ENCODE results near the gene ZSCAN9. TPM values are rescaled to one million over a fixed set of nuclear protein-coding genes. Genes with fewer than 3 reads are reported as not detected.

ZSCAN9 gene
- total and polyA plus RNA-seq, 2 of the 13 experiments (the other 11 are each of a cell fraction or from before 2014, with no cell fraction given): 14.6 to 17.8 TPM

DNA sequence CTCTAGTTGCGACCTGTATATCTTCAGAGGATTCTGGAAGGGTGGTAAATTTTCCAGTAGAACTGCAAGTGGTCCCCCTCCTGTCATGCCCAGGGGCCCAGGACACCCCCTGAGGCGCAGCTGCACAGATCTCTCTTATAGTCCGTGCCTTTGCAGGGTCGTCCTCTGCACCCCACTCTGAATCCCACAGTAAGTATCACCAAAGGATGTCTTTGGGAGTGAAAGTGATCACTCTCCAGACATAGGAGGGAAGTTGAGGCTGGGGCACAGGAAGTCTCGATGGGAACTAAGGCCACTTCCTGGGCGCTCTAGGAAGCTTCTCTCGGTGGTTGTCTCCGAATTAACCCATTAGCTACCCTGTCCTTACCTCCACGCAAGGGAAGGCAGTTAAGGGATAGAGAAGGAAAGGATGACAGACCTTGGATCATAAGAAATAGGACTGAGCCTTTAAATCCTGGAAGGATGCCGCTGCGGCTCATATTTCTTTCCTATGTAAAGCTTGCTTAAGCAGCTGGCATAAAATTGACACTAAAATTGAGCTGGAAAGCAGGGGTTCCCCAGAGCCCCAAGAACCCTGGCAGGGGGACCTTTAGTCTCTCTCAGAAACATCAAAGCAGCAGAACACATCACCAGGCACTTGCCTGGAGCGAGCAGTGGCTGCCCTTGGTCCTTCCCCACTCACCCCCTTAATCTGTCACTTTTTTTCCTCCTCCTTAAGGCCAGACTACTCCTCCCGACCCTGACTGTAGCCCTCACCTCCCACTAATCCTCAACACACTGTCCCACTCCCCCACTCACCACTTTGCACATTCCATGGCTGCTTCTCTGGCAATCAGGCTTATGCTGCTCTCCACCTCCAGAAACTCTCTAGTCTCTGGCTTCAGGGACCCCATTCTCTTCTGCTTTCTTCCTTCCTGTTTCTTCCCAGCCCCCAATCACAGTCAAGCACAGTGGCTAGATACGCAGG is 27.2 kb downstream of the ZSCAN9 start, which contains the start of gene ZKSCAN4 (continued):
- TF ChIP-seq, protein P1, sequence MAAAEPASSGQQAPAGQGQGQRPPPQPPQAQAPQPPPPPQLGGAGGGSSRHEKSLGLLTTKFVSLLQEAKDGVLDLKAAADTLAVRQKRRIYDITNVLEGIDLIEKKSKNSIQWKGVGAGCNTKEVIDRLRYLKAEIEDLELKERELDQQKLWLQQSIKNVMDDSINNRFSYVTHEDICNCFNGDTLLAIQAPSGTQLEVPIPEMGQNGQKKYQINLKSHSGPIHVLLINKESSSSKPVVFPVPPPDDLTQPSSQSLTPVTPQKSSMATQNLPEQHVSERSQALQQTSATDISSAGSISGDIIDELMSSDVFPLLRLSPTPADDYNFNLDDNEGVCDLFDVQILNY (CRISPR knock-in tag; conservative IDR thresholded peaks at IDR 0.05): no peak
- TF ChIP-seq, protein P2, sequence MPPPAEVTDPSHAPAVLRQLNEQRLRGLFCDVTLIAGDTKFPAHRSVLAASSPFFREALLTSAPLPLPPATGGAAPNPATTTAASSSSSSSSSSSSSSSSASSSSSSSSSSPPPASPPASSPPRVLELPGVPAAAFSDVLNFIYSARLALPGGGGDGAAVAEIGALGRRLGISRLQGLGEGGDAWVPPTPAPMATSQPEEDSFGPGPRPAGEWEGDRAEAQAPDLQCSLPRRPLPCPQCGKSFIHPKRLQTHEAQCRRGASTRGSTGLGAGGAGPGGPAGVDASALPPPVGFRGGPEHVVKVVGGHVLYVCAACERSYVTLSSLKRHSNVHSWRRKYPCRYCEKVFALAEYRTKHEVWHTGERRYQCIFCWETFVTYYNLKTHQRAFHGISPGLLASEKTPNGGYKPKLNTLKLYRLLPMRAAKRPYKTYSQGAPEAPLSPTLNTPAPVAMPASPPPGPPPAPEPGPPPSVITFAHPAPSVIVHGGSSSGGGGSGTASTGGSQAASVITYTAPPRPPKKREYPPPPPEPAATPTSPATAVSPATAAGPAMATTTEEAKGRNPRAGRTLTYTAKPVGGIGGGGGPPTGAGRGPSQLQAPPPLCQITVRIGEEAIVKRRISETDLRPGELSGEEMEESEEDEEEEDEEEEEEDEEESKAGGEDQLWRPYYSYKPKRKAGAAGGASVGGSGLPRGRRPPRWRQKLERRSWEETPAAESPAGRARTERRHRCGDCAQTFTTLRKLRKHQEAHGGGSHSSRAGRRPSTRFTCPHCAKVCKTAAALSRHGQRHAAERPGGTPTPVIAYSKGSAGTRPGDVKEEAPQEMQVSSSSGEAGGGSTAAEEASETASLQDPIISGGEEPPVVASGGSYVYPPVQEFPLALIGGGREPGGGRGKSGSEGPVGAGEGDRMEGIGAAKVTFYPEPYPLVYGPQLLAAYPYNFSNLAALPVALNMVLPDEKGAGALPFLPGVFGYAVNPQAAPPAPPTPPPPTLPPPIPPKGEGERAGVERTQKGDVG (CRISPR knock-in tag; IDR thresholded peaks at IDR 0.05; ENCODE audit: borderline replicate concordance): no peak
- TF ChIP-seq THYN1 (CRISPR knock-in tag; IDR thresholded peaks at IDR 0.05; ENCODE audit: borderline replicate concordance, low read depth): no peak
- TF ChIP-seq NFE2L2 (IDR thresholded peaks at IDR 0.05; ENCODE audit: low read length): no peak
- peak; percentile 43 for TF ChIP-seq TBL1XR1 (IDR thresholded peaks at IDR 0.05; ENCODE audit: borderline replicate concordance, low read length, partially characterized antibody)
- TF ChIP-seq NFE2 (CRISPR knock-in tag; IDR thresholded peaks at IDR 0.05): no peak
- TF ChIP-seq, protein P3, sequence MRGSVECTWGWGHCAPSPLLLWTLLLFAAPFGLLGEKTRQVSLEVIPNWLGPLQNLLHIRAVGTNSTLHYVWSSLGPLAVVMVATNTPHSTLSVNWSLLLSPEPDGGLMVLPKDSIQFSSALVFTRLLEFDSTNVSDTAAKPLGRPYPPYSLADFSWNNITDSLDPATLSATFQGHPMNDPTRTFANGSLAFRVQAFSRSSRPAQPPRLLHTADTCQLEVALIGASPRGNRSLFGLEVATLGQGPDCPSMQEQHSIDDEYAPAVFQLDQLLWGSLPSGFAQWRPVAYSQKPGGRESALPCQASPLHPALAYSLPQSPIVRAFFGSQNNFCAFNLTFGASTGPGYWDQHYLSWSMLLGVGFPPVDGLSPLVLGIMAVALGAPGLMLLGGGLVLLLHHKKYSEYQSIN (CRISPR knock-in tag; IDR thresholded peaks at IDR 0.05; ENCODE audit: borderline replicate concordance): no peak
- peak; percentile 25; the same call in 1 of the 2 replicates for TF ChIP-seq ZSCAN9 (CRISPR knock-in tag; IDR thresholded peaks at IDR 0.05; ENCODE audit: borderline replicate concordance)
- TF ChIP-seq MATR3 (CRISPR knock-in tag; IDR thresholded peaks at IDR 0.05): no peak
- TF ChIP-seq, protein P4, sequence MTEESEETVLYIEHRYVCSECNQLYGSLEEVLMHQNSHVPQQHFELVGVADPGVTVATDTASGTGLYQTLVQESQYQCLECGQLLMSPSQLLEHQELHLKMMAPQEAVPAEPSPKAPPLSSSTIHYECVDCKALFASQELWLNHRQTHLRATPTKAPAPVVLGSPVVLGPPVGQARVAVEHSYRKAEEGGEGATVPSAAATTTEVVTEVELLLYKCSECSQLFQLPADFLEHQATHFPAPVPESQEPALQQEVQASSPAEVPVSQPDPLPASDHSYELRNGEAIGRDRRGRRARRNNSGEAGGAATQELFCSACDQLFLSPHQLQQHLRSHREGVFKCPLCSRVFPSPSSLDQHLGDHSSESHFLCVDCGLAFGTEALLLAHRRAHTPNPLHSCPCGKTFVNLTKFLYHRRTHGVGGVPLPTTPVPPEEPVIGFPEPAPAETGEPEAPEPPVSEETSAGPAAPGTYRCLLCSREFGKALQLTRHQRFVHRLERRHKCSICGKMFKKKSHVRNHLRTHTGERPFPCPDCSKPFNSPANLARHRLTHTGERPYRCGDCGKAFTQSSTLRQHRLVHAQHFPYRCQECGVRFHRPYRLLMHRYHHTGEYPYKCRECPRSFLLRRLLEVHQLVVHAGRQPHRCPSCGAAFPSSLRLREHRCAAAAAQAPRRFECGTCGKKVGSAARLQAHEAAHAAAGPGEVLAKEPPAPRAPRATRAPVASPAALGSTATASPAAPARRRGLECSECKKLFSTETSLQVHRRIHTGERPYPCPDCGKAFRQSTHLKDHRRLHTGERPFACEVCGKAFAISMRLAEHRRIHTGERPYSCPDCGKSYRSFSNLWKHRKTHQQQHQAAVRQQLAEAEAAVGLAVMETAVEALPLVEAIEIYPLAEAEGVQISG (CRISPR knock-in tag; IDR thresholded peaks at IDR 0.05): peak; percentile 100
- TF ChIP-seq KDM4B (CRISPR knock-in tag; IDR thresholded peaks at IDR 0.05): peak; percentile 87
- no peak for TF ChIP-seq ZNF790 (CRISPR knock-in tag; IDR thresholded peaks at IDR 0.05; ENCODE audit: borderline replicate concordance)
- no peak for TF ChIP-seq ONECUT2 (CRISPR knock-in tag; IDR thresholded peaks at IDR 0.05)
- no peak for TF ChIP-seq RFX5 (IDR thresholded peaks at IDR 0.05; ENCODE audit: low read depth, low read length)
- TF ChIP-seq EHMT2 (IDR thresholded peaks at IDR 0.05; ENCODE audit: borderline replicate concordance, low read depth, low read length): peak; percentile 22; the same call in 1 of the 2 replicates
- TF ChIP-seq FOXC1 (CRISPR knock-in tag; IDR thresholded peaks at IDR 0.05; ENCODE audit: borderline replicate concordance): 0 out of 2 replicates have a peak, but pooled peaks have one; percentile 19
- TF ChIP-seq FOXM1 (CRISPR knock-in tag; IDR thresholded peaks at IDR 0.05): no peak
- TF ChIP-seq ZNF205 (CRISPR knock-in tag; IDR thresholded peaks at IDR 0.05): peak; percentile 58; the same call in 1 of the 2 replicates
- TF ChIP-seq SSRP1 (CRISPR knock-in tag; IDR thresholded peaks at IDR 0.05): no peak
- TF ChIP-seq, protein P5, sequence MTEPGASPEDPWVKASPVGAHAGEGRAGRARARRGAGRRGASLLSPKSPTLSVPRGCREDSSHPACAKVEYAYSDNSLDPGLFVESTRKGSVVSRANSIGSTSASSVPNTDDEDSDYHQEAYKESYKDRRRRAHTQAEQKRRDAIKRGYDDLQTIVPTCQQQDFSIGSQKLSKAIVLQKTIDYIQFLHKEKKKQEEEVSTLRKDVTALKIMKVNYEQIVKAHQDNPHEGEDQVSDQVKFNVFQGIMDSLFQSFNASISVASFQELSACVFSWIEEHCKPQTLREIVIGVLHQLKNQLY (CRISPR knock-in tag; IDR thresholded peaks at IDR 0.05): no peak
